Mesenchymal stem cell (in vitro differentiated cells and primary cell): Measurements from ENCODE around the gene MAP3K14.
A peak's percentile ranks its signal among the peaks of the same experiment; 100 is the strongest.
"Not testable (repeated sequence)": the region's sequence is repeated elsewhere in the genome, so short reads cannot be mapped to it uniquely, and the experiment has no call there.

Source experiments
- DNase-seq: peaks from one replicate; pipeline ENCODE4 v3.0.0-alpha.2; 2013
- H2AFZ ChIP-seq: one replicate; pipeline ENCODE4 v1.6.1; 2013; ENCODE audit warnings: low read depth, mild to moderate bottlenecking, control low read depth, inconsistent platforms, low read length, moderate library complexity
- H2AK5ac ChIP-seq: 2 replicates; pipeline ENCODE4 v1.6.1; 2013; ENCODE audit warnings: low read length, moderate library complexity, mild to moderate bottlenecking, inconsistent platforms; ENCODE audit not compliant: severe bottlenecking
- H2BK120ac ChIP-seq: one replicate; pipeline ENCODE4 v1.6.1; 2013; ENCODE audit warnings: low read depth, mild to moderate bottlenecking, inconsistent platforms, low read length, moderate library complexity
- H2BK12ac ChIP-seq, 2 experiments: one replicate each; pipeline ENCODE4 v1.6.1; 2013; ENCODE audit warnings: inconsistent platforms in 2 of 2, low read length in 2 of 2, mild to moderate bottlenecking in 2 of 2, moderate library complexity in 2 of 2, control low read depth in 1 of 2
- H2BK15ac ChIP-seq: one replicate; pipeline ENCODE4 v1.6.1; 2013; ENCODE audit warnings: mild to moderate bottlenecking, low read depth, inconsistent platforms; ENCODE audit not compliant: poor library complexity, severe bottlenecking
- H2BK5ac ChIP-seq: 2 replicates; pipeline ENCODE4 v1.6.1; 2013; ENCODE audit warnings: low read depth, mild to moderate bottlenecking, low read length, control low read depth, inconsistent platforms; ENCODE audit not compliant: poor library complexity, severe bottlenecking
- H3K14ac ChIP-seq, 2 experiments: one replicate each; pipeline ENCODE4 v1.6.1; 2013; ENCODE audit warnings: inconsistent platforms in 2 of 2, low read length in 2 of 2, control low read depth in 1 of 2, mild to moderate bottlenecking in 1 of 2, moderate library complexity in 1 of 2
- H3K18ac ChIP-seq, 2 experiments: one replicate each; pipeline ENCODE4 v1.6.1; 2013; ENCODE audit warnings: inconsistent platforms in 2 of 2, low read length in 2 of 2, control low read depth in 1 of 2, low read depth in 1 of 2, mild to moderate bottlenecking in 1 of 2
- H3K23ac ChIP-seq, 2 experiments: one replicate each; pipeline ENCODE4 v1.6.1; 2013; ENCODE audit warnings: inconsistent platforms in 2 of 2, low read length in 2 of 2, mild to moderate bottlenecking in 2 of 2, moderate library complexity in 2 of 2, control low read depth in 1 of 2
- H3K27ac ChIP-seq: 2 replicates; pipeline ENCODE4 v1.5.1; 2013; ENCODE audit warnings: mild to moderate bottlenecking, moderate library complexity, low read length, control low read depth, inconsistent platforms; ENCODE audit not compliant: poor library complexity, severe bottlenecking
- H3K27me3 ChIP-seq, 2 experiments: 2 replicates each; pipeline versions ENCODE4 v1.6.1 to v1.7.0; 2013; ENCODE audit warnings: low read length in 2 of 2, mild to moderate bottlenecking in 2 of 2, moderate library complexity in 2 of 2, control low read depth in 1 of 2, inconsistent platforms in 1 of 2; ENCODE audit not compliant: control insufficient read depth in 1 of 2, insufficient read depth in 1 of 2
- H3K36me3 ChIP-seq, 2 experiments: 2 replicates each; pipeline versions ENCODE4 v1.6.1 to v1.7.0; 2013; ENCODE audit warnings: low read length in 2 of 2, control low read depth in 1 of 2, inconsistent platforms in 1 of 2, low read depth in 1 of 2, mild to moderate bottlenecking in 1 of 2; ENCODE audit not compliant: insufficient read depth in 2 of 2, control insufficient read depth in 1 of 2
- H3K4ac ChIP-seq, 2 experiments: one replicate each; pipeline ENCODE4 v1.6.1; 2013; ENCODE audit warnings: inconsistent platforms in 2 of 2, low read length in 2 of 2, mild to moderate bottlenecking in 2 of 2, moderate library complexity in 2 of 2, control low read depth in 1 of 2, low read depth in 1 of 2
- H3K4me1 ChIP-seq: 2 replicates; pipeline ENCODE4 v1.6.1; 2013; ENCODE audit warnings: low read depth, low read length, control low read depth; ENCODE audit not compliant: control insufficient read depth, insufficient read depth
- H3K4me2 ChIP-seq: 2 replicates; pipeline ENCODE4 v1.6.1; 2013; ENCODE audit warnings: low read length, mild to moderate bottlenecking, inconsistent platforms; ENCODE audit not compliant: poor library complexity, severe bottlenecking
- H3K4me3 ChIP-seq, 2 experiments: 2 replicates each; pipeline versions ENCODE4 v1.5.1 to v1.7.0; 2013; ENCODE audit warnings: low read length in 2 of 2, mild to moderate bottlenecking in 2 of 2, control low read depth in 1 of 2, low read depth in 1 of 2; ENCODE audit not compliant: insufficient read depth in 1 of 2
- H3K79me1 ChIP-seq: replicated peaks from 2 replicates; pipeline ENCODE4 v1.6.1; 2013; ENCODE audit warnings: mild to moderate bottlenecking, control low read depth, low read length, inconsistent platforms; ENCODE audit not compliant: poor library complexity, severe bottlenecking
- H3K9ac ChIP-seq: 2 replicates; pipeline ENCODE4 v1.7.0; 2013; ENCODE audit warnings: mild to moderate bottlenecking, low read length, moderate library complexity
- H3K9me3 ChIP-seq: 2 replicates; pipeline ENCODE4 v1.7.0; 2013; ENCODE audit warnings: mild to moderate bottlenecking, low read length; ENCODE audit not compliant: control insufficient read depth
- H4K8ac ChIP-seq: one replicate; pipeline ENCODE4 v1.6.1; 2013; ENCODE audit warnings: inconsistent platforms, mild to moderate bottlenecking, low read length, moderate library complexity
- H4K91ac ChIP-seq: one replicate; pipeline ENCODE4 v1.6.1; 2013; ENCODE audit warnings: mild to moderate bottlenecking, low read length, inconsistent platforms
- WGBS: methylation state at CpG from one replicate; pipeline ENCODE4 v1.1.7; 2013; ENCODE audit warnings: mixed read lengths; 5-methylcytosine and 5-hydroxymethylcytosine counted together

Gene MAP3K14

GRCh38 chr17:45345554-45346215 lies 28.9 kb upstream of the MAP3K14 start:
- peak; percentile 69 for DNase-seq
- peak overlapping the region in 1 of 2 experiments; percentile 0 for H3K18ac ChIP-seq
- H3K9me3 ChIP-seq, result no peaks in the 10 kb centered on the region
- no peak overlapping the region for H3K4ac ChIP-seq
- peaks cover 3% of the 10 kb centered on the region for H3K79me1 ChIP-seq
- H3K27ac ChIP-seq, result peak overlapping the region; percentile 43
- peak overlapping the region in 1 of 2 experiments; percentile 67 for H2BK12ac ChIP-seq
- no peak overlapping the region for H2BK15ac ChIP-seq
- no peak overlapping the region for H3K4me2 ChIP-seq
- peak overlapping the region; percentile 31 for H2AK5ac ChIP-seq
- H3K23ac ChIP-seq, result no peak overlapping the region
- no peak overlapping the region for H2BK5ac ChIP-seq
- H4K91ac ChIP-seq, result no peak overlapping the region
- no peaks in the 10 kb centered on the region for H3K27me3 ChIP-seq
- 26% methylated on average over 3 of the region's 3 CpGs for WGBS
- H3K14ac ChIP-seq, result no peak overlapping the region
- no peaks in the 10 kb centered on the region for H3K36me3 ChIP-seq
- no peak overlapping the region for H2AFZ ChIP-seq
- H3K4me3 ChIP-seq, result peak overlapping the region in 1 of 2 experiments; percentile 22
- peaks cover 23% of the 10 kb centered on the region for H3K4me1 ChIP-seq
- no peak overlapping the region for H2BK120ac ChIP-seq
- H4K8ac ChIP-seq, result peak overlapping the region; percentile 71
- peak overlapping the region; percentile 68 for H3K9ac ChIP-seq

GRCh38 chr17:45345246-45345553 lies 28.4 kb upstream of the MAP3K14 start:
- H3K27ac ChIP-seq, result peak overlapping the region; percentile 43
- H2BK15ac ChIP-seq, result no peak overlapping the region
- no peak overlapping the region for H3K4me2 ChIP-seq
- no peak overlapping the region for H3K4ac ChIP-seq
- no peak overlapping the region for H2BK12ac ChIP-seq
- no peak overlapping the region for H2AFZ ChIP-seq
- H3K9me3 ChIP-seq, result no peaks in the 10 kb centered on the region
- no peaks in the 10 kb centered on the region for H3K36me3 ChIP-seq
- H3K18ac ChIP-seq, result no peak overlapping the region
- H2BK5ac ChIP-seq, result no peak overlapping the region
- H3K79me1 ChIP-seq, result peaks cover 3% of the 10 kb centered on the region
- no peak overlapping the region for H2AK5ac ChIP-seq
- H3K9ac ChIP-seq, result peak overlapping the region; percentile 68
- no peak overlapping the region for H4K8ac ChIP-seq
- H3K4me1 ChIP-seq, result peaks cover 25% of the 10 kb centered on the region
- H3K23ac ChIP-seq, result no peak overlapping the region
- H2BK120ac ChIP-seq, result no peak overlapping the region
- H4K91ac ChIP-seq, result no peak overlapping the region
- H3K27me3 ChIP-seq, result no peaks in the 10 kb centered on the region
- peak overlapping the region in 1 of 2 experiments; percentile 22 for H3K4me3 ChIP-seq
- no peak overlapping the region for H3K14ac ChIP-seq
- WGBS, result 80% methylated on average over 3 of the region's 3 CpGs
- DNase-seq, result no peak

GRCh38 chr17:45343967-45344664 lies 27.3 kb upstream of the MAP3K14 start:
- not testable (repeated sequence) for H2AFZ ChIP-seq, H3K27me3 ChIP-seq, H2BK5ac ChIP-seq, H3K9me3 ChIP-seq, H3K23ac ChIP-seq, H4K91ac ChIP-seq, H3K4me3 ChIP-seq, H3K14ac ChIP-seq, H3K9ac ChIP-seq, H4K8ac ChIP-seq, H3K4ac ChIP-seq, H3K4me2 ChIP-seq, H2BK120ac ChIP-seq, H2BK15ac ChIP-seq, H3K18ac ChIP-seq, H3K36me3 ChIP-seq, H3K27ac ChIP-seq, H2BK12ac ChIP-seq, H3K79me1 ChIP-seq, H2AK5ac ChIP-seq, DNase-seq
- H3K4me1 ChIP-seq, result peaks cover 32% of the 10 kb centered on the region
- 98% methylated on average over 6 of the region's 10 CpGs for WGBS

- H3K18ac ChIP-seq, result peak overlapping the region in 1 of 2 experiments; percentile 38
- H3K23ac ChIP-seq, result no peak overlapping the region
- H4K91ac ChIP-seq, result no peak overlapping the region
- no peak for DNase-seq
- H4K8ac ChIP-seq, result peak overlapping the region; percentile 62
- peaks cover 3% of the 10 kb centered on the region for H3K79me1 ChIP-seq
- H3K14ac ChIP-seq, result no peak overlapping the region
- no peak overlapping the region for H2BK12ac ChIP-seq
- no peaks in the 10 kb centered on the region for H3K27me3 ChIP-seq
- 96% methylated on average over 2 of the region's 4 CpGs for WGBS
- no peak overlapping the region for H2BK5ac ChIP-seq
- H2AK5ac ChIP-seq, result peak overlapping the region; percentile 32
- H3K27ac ChIP-seq, result no peak overlapping the region
- no peaks in the 10 kb centered on the region for H3K36me3 ChIP-seq
- no peak overlapping the region for H2BK15ac ChIP-seq
- H3K4me3 ChIP-seq, result no peak overlapping the region
- peaks cover 41% of the 10 kb centered on the region for H3K4me1 ChIP-seq
- no peak overlapping the region for H2BK120ac ChIP-seq
- no peak overlapping the region for H3K9ac ChIP-seq
- H3K4me2 ChIP-seq, result no peak overlapping the region
- H3K4ac ChIP-seq, result no peak overlapping the region
- no peak overlapping the region for H2AFZ ChIP-seq
- no peaks in the 10 kb centered on the region for H3K9me3 ChIP-seq
Measured at GRCh38 chr17:45342871-45343526, 26.2 kb upstream of the MAP3K14 start.
